Natural killer cell (primary cell): ENCODE data around the gene CBY2. TPM values are rescaled to one million over a fixed set of nuclear protein-coding genes. Genes with fewer than 3 reads are reported as not detected.

Experiments used
- ATAC-seq, 3 donors: fragments of 150-1000 bp in 2 of 3; fragments of 200-7000 bp in 1 of 3; cut with Tn5 transposase; 1 replicate in 1 of 3; 2 replicates in 2 of 3; pipeline ENCODE4 v1.10.0; 2021; ENCODE audit warnings: mild to moderate bottlenecking in 2 of 3, moderate library complexity in 2 of 3
- DNase-seq, 2 donors: peaks; one replicate each; pipeline versions ENCODE4 v3.0.0 to v3.0.0-alpha.2; 2013 to 2021; ENCODE audit warnings: mixed read lengths in 1 of 2
- H3K27ac ChIP-seq: one replicate; pipeline ENCODE4 v1.5.1; 2013; ENCODE audit warnings: mild to moderate bottlenecking, low read length
- H3K27me3 ChIP-seq: one replicate; pipeline ENCODE4 v1.6.1; 2013; ENCODE audit warnings: low read length; ENCODE audit not compliant: control insufficient read depth, insufficient read depth
- H3K36me3 ChIP-seq: one replicate; pipeline ENCODE4 v1.6.1; 2013; ENCODE audit warnings: low read length; ENCODE audit not compliant: control insufficient read depth, insufficient read depth
- H3K4me1 ChIP-seq: one replicate; pipeline ENCODE4 v1.6.1; 2013; ENCODE audit warnings: low read length; ENCODE audit not compliant: control insufficient read depth, insufficient read depth
- H3K4me3 ChIP-seq: one replicate; pipeline ENCODE4 v1.5.1; 2013; ENCODE audit warnings: low read length
- H3K9me3 ChIP-seq: one replicate; pipeline ENCODE4 v1.6.1; 2013; ENCODE audit warnings: low read length; ENCODE audit not compliant: control insufficient read depth, insufficient read depth
- H3K27ac Mint-ChIP-seq, 2 donors: one replicate each; pipeline ENCODE4 v1.8.0; 2022; ENCODE audit warnings: mild to moderate bottlenecking in 2 of 2, mixed read lengths in 2 of 2, moderate library complexity in 1 of 2
- H3K27me3 Mint-ChIP-seq, 2 donors: one replicate each; pipeline ENCODE4 v1.8.0; 2022; ENCODE audit warnings: low read depth in 2 of 2, mixed read lengths in 2 of 2
- H3K36me3 Mint-ChIP-seq: one replicate; pipeline ENCODE4 v1.8.0; 2022; ENCODE audit warnings: mixed read lengths
- H3K4me1 Mint-ChIP-seq, 2 donors: one replicate each; pipeline ENCODE4 v1.8.0; 2022; ENCODE audit warnings: mixed read lengths in 2 of 2
- H3K4me3 Mint-ChIP-seq: one replicate; pipeline ENCODE4 v1.8.0; 2022; ENCODE audit warnings: mild to moderate bottlenecking, moderate library complexity, mixed read lengths
- H3K9me3 Mint-ChIP-seq, 2 donors: one replicate each; pipeline ENCODE4 v1.8.0; 2022; ENCODE audit warnings: mixed read lengths in 2 of 2
- CTCF ChIP-seq: fragments of 200-600 bp; IDR thresholded peaks from one replicate; pipeline ENCODE4 v1.8.0; 2022; ENCODE audit warnings: antibody characterized with exemption
- WGBS: methylation state at CpG from one replicate; pipeline ENCODE4 v1.1.7; 2013; ENCODE audit warnings: missing lambda C conversion rate; ENCODE audit not compliant: insufficient coverage; 5-methylcytosine and 5-hydroxymethylcytosine counted together
- intact Hi-C: fragments of 100-400 bp; cut with micrococcal nuclease; formaldehyde crosslinking; loops from one replicate; pipeline ENCODE4 v1.14.2; 2022
- total RNA-seq, 4 donors: library from RNA; stranded (reverse); fragments of 120-200 nt in 1 of 4; gene quantifications; one replicate each; pipeline versions ENCODE4 v1.2.3 to v1.2.4, GENCODE V29; 2013 to 2022

The CBY2 gene
- total RNA-seq, 3 donors from 2014 or later (not counting 1 experiment from before 2014, with no cell fraction given), result not detected

- H3K27me3 Mint-ChIP-seq, result peaks cover 0 to 14% of the 10 kb centered on the region in 2 donors
- no peak overlapping the region for H3K4me3 ChIP-seq
- H3K4me1 Mint-ChIP-seq, result no peaks in the 10 kb centered on the region
- intact Hi-C loops, result no loop called here
- H3K9me3 ChIP-seq, result no peaks in the 10 kb centered on the region
- H3K4me3 Mint-ChIP-seq, result no peak overlapping the region
- H3K4me1 ChIP-seq, result no peaks in the 10 kb centered on the region
- no peaks in the 10 kb centered on the region for H3K9me3 Mint-ChIP-seq
- no peaks in the 10 kb centered on the region for H3K36me3 ChIP-seq
- ATAC-seq (no peak), DNase-seq (no peak)
- no peak overlapping the region for H3K27ac ChIP-seq
- WGBS, result 87% methylated on average over 2 of the region's 2 CpGs
- H3K27ac Mint-ChIP-seq, result no peak overlapping the region
- no peak for TF ChIP-seq CTCF
- H3K36me3 Mint-ChIP-seq, result no peaks in the 10 kb centered on the region
- no peaks in the 10 kb centered on the region for H3K27me3 ChIP-seq
Observed at GRCh38 chr13:45690636-45691035, 11.5 kb upstream of the CBY2 start.

GRCh38 chr13:45691251-45691650 lies 10.9 kb upstream of the CBY2 start:
- Mint-ChIP-seq H3K27ac (no peak overlapping the region), H3K36me3 (no peaks in the 10 kb centered on the region), H3K27me3 (peaks cover 0 to 12% of the 10 kb centered on the region in 2 donors), H3K4me3 (no peak overlapping the region), H3K9me3 (no peaks in the 10 kb centered on the region), H3K4me1 (no peaks in the 10 kb centered on the region)
- Histone ChIP-seq H3K27ac (no peak overlapping the region), H3K4me1 (no peaks in the 10 kb centered on the region), H3K9me3 (no peaks in the 10 kb centered on the region), H3K27me3 (no peaks in the 10 kb centered on the region), H3K36me3 (no peaks in the 10 kb centered on the region), H3K4me3 (no peak overlapping the region)
- TF ChIP-seq CTCF, result no peak
- DNase-seq (no peak), ATAC-seq (no peak)
- 93% methylated on average over 4 of the region's 4 CpGs for WGBS
- intact Hi-C loops, result no loop called here

GRCh38 chr13:45691667-45692066 lies 10.5 kb upstream of the CBY2 start:
- H3K4me1 ChIP-seq, result no peaks in the 10 kb centered on the region
- Mint-ChIP-seq H3K27me3 (peaks cover 0 to 12% of the 10 kb centered on the region in 2 donors), H3K27ac (no peak overlapping the region), H3K36me3 (no peaks in the 10 kb centered on the region), H3K4me3 (no peak overlapping the region), H3K4me1 (no peaks in the 10 kb centered on the region), H3K9me3 (no peaks in the 10 kb centered on the region)
- WGBS, result 83% methylated on average over 1 of the region's 1 CpG
- intact Hi-C loops, result no loop called here
- no peaks in the 10 kb centered on the region for H3K9me3 ChIP-seq
- H3K27me3 ChIP-seq, result no peaks in the 10 kb centered on the region
- no peak overlapping the region for H3K4me3 ChIP-seq
- ATAC-seq, result no peak
- no peaks in the 10 kb centered on the region for H3K36me3 ChIP-seq
- no peak overlapping the region for H3K27ac ChIP-seq
- TF ChIP-seq CTCF, result no peak
- no peak for DNase-seq

- Mint-ChIP-seq H3K27me3 (peaks cover under 1 to 19% of the 10 kb centered on the region in 2 donors), H3K4me1 (no peaks in the 10 kb centered on the region), H3K9me3 (no peaks in the 10 kb centered on the region), H3K4me3 (no peak overlapping the region), H3K36me3 (no peaks in the 10 kb centered on the region), H3K27ac (no peak overlapping the region)
- no peak for TF ChIP-seq CTCF
- Histone ChIP-seq H3K9me3 (no peaks in the 10 kb centered on the region), H3K36me3 (no peaks in the 10 kb centered on the region), H3K4me1 (no peaks in the 10 kb centered on the region), H3K27ac (no peak overlapping the region), H3K4me3 (no peak overlapping the region), H3K27me3 (no peaks in the 10 kb centered on the region)
- 80% methylated on average over 3 of the region's 5 CpGs for WGBS
- no peak for ATAC-seq
- intact Hi-C loops, result no loop called here
- no peak for DNase-seq
Observed at GRCh38 chr13:45695198-45695730, 6.9 kb upstream of the CBY2 start.
